HEK293T (cell line): ENCODE data around the gene KLRK1.
"Not testable (repeated sequence)": the region's sequence is repeated elsewhere in the genome, so short reads cannot be mapped to it uniquely, and the experiment has no call there.

Experiments used
- CTCF ChIA-PET: fragments of 350-600 bp; formaldehyde crosslinking; extraction: SDS; loops from one replicate; lab custom pipeline; 2021; ENCODE audit warnings: antibody characterized with exemption, inconsistent platforms; lab: Yijun Ruan, JAX
- POLR2A ChIA-PET: fragments of 350-600 bp; formaldehyde crosslinking; extraction: SDS; loops from one replicate; lab custom pipeline; 2020; ENCODE audit warnings: antibody characterized with exemption, inconsistent platforms; lab: Yijun Ruan, JAX
- DNase-seq: peaks from one replicate; pipeline ENCODE4 v3.0.0; 2012; ENCODE audit warnings: mixed read lengths; ENCODE audit errors: extremely low spot score
- ARNT ChIP-seq: fragments of 450-650 bp; IDR thresholded peaks from 2 replicates; pipeline ENCODE4 v1.6.1; 2017; ENCODE audit warnings: mild to moderate bottlenecking
- BHLHE40 ChIP-seq: fragments of 450-650 bp; IDR thresholded peaks from 2 replicates; pipeline ENCODE4 v1.6.1; 2016; ENCODE audit warnings: mild to moderate bottlenecking, moderate library complexity, borderline replicate concordance
- CTBP1 ChIP-seq: fragments of 450-650 bp; IDR thresholded peaks from 2 replicates; pipeline ENCODE4 v1.6.1; 2016; ENCODE audit warnings: borderline replicate concordance
- ELF4 ChIP-seq: fragments of 450-650 bp; IDR thresholded peaks from 2 replicates; pipeline ENCODE4 v1.6.1; 2017; ENCODE audit warnings: antibody characterized with exemption
- FOXA1 ChIP-seq: fragments of 450-650 bp; IDR thresholded peaks from 2 replicates; pipeline ENCODE4 v1.6.1; 2016; ENCODE audit warnings: mild to moderate bottlenecking
- FOXK2 ChIP-seq: fragments of 450-650 bp; IDR thresholded peaks from 2 replicates; pipeline ENCODE4 v1.6.1; 2016; ENCODE audit warnings: mild to moderate bottlenecking
- FOXM1 ChIP-seq: fragments of 450-650 bp; IDR thresholded peaks from 2 replicates; pipeline ENCODE4 v1.6.1; 2017; ENCODE audit warnings: mild to moderate bottlenecking, borderline replicate concordance
- HDGF ChIP-seq: fragments of 450-650 bp; IDR thresholded peaks from 2 replicates; pipeline ENCODE4 v1.6.1; 2017; ENCODE audit warnings: antibody characterized with exemption, borderline replicate concordance
- L3MBTL2 ChIP-seq: fragments of 450-650 bp; conservative IDR thresholded peaks from 2 replicates; pipeline ENCODE4 v1.6.1; 2016; ENCODE audit warnings: mild to moderate bottlenecking
- LEF1 ChIP-seq: fragments of 450-650 bp; IDR thresholded peaks from 2 replicates; pipeline ENCODE4 v1.6.1; 2017; ENCODE audit warnings: mild to moderate bottlenecking, borderline replicate concordance
- NFRKB ChIP-seq: fragments of 450-650 bp; IDR thresholded peaks from 2 replicates; pipeline ENCODE4 v1.6.1; 2016; ENCODE audit warnings: mild to moderate bottlenecking, moderate library complexity
- PKNOX1 ChIP-seq: fragments of 450-650 bp; IDR thresholded peaks from 2 replicates; pipeline ENCODE4 v1.6.1; 2016
- SP1 ChIP-seq: fragments of 450-650 bp; IDR thresholded peaks from 2 replicates; pipeline ENCODE4 v1.6.1; 2017
- SUZ12 ChIP-seq: fragments of 450-650 bp; IDR thresholded peaks from 2 replicates; pipeline ENCODE4 v1.6.1; 2016; ENCODE audit warnings: mild to moderate bottlenecking
- TARDBP ChIP-seq: fragments of 450-650 bp; IDR thresholded peaks from 2 replicates; pipeline ENCODE4 v1.6.1; 2016
- ZNF384 ChIP-seq: fragments of 450-650 bp; IDR thresholded peaks from 2 replicates; pipeline ENCODE4 v1.6.1; 2016

KLRK1 gene

GRCh38 chr12:10369557-10370415, 20.1 kb downstream of the KLRK1 start:
- POLR2A ChIA-PET: no interaction called here
- CTCF ChIA-PET: interaction anchor here (1.2 kb wide), 1 partner anchor 28 kb away, joined by 3 read pairs; no protein-coding TSS in a partner anchor
- no peak for DNase-seq
- no peak for TF ChIP-seq CTBP1
- no peak for TF ChIP-seq ELF4
- TF ChIP-seq BHLHE40: no peak
- TF ChIP-seq ZNF384: no peak
- no peak for TF ChIP-seq TARDBP
- no peak for TF ChIP-seq ARNT
- no peak for TF ChIP-seq NFRKB
- no peak for TF ChIP-seq FOXA1
- TF ChIP-seq HDGF: no peak
- no peak for TF ChIP-seq FOXM1
- no peak for TF ChIP-seq PKNOX1
- TF ChIP-seq SUZ12: no peak

DNA sequence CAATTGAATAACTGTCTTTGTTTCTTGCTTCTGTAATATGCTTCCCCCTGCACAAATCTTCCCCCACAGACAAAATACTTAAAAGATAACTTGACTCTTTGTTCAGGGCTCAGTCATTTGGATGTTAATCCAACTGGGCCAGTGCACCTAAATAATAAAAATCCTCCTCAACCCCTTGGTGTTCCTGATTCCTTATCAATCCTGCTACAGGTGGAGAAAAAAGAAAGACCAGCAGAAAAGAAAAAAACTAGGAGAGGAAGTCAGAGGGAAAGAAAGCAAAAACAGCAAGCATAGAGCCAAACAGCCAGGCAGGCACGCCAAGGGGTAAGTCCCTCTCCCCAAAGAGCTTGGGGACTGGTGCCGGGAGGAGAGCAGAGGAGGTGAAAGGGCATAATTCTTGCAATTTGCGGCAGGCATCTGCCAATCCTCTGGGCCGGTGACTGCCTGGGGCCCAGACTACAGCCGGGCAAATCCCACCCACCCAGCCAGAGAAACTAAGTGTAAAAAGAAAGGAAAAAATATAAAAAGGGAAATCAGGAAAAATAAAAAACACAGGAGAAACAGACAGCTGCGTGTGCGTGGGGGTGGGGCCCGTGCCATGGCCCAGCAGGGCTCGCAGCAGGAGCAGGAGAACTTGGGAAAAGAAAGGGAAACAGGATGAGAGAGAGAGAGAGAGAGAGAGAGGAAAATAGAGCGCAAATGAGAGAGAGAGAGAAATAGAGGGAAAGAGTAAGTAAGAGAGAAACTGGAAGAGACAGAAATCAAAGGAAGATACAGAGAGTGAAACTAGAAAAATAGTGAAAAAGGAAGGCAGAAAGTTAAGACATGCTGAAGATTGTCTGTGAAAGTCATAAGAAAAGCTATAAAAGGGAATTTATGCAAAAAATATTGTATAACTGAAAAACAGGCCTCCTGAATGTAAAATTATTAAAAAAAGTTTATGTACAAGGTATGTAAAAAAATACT, 21.4 kb downstream of the KLRK1 start:
- CTCF ChIA-PET: no interaction called here
- TF ChIP-seq ELF4 (no peak), L3MBTL2 (no peak), FOXK2 (no peak), SP1 (no peak), PKNOX1 (no peak), LEF1 (no peak), ZNF384 (no peak), CTBP1 (no peak), BHLHE40 (no peak), FOXA1 (no peak), TARDBP (no peak), ARNT (no peak), HDGF (no peak), SUZ12 (no peak), NFRKB (no peak), FOXM1 (no peak)

DNA sequence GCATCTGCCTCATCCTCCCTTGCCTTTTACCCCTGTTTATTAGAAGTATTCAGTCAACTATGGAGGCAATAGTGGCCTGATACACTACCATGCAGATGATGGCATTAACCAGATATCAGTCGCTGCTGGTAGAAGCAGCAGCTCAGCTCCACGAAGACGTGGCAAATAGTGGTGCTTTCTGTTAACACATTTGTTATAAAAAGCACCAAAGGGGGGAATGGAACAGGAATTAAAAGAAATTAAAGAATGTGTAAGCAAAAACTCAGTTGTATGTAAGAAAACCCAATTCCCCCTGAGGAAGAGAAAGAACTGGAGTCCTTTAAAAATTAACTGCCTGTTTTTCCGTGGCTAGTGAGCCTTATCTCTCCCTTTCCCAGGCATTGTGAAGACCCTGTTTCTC, 22.1 kb downstream of the KLRK1 start:
- CTCF ChIA-PET: interaction anchor here (0.6 to 2.4 kb wide), 3 partner anchors 167 to 406 kb away, joined by 3 to 12 read pairs (median 8); no protein-coding TSS in a partner anchor
- DNase-seq: not testable (repeated sequence)
- POLR2A ChIA-PET: interaction anchor here (1.1 kb wide), 1 partner anchor 44 kb away, joined by 3 read pairs; no protein-coding TSS in a partner anchor

More for the DNA sequence above, 21.4 kb downstream of the KLRK1 start:
- DNase-seq: no peak
- POLR2A ChIA-PET: no interaction called here

DNA sequence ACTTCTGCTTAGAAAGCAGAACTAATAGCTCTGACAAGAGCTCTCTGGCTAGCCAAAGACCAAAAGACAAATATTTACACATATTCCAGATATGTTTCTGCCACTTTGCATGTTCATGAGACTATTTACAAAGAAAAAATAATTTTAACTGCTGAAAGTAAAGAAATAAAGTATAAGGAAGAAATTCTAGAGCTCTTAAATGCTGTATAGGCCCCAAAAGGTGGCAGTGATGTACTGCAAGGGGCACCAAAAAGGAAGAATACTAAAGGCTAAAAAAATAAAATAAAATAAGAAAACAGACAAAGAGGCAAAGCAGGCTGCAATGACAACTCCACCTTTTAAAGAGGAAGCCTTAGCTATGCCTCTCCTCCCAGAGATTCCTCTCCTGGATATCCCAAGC, 23.0 kb downstream of the KLRK1 start:
- TF ChIP-seq BHLHE40 (no peak), FOXA1 (no peak), FOXM1 (no peak), TARDBP (no peak), PKNOX1 (no peak), SP1 (no peak), CTBP1 (no peak), LEF1 (no peak), NFRKB (no peak), ZNF384 (no peak), FOXK2 (no peak), ARNT (no peak), L3MBTL2 (no peak), SUZ12 (no peak), ELF4 (no peak), HDGF (no peak)
- no peak for DNase-seq
- ChIA-PET CTCF (interaction anchor here (0.6 to 2.4 kb wide), 7 partner anchors 14 to 407 kb away, joined by 3 to 12 read pairs (median 4); no protein-coding TSS in a partner anchor), POLR2A (interaction anchor here (1.1 to 1.3 kb wide), 2 partner anchors 45 to 351 kb away, joined by 3 read pairs; no protein-coding TSS in a partner anchor)

- ChIA-PET POLR2A (interaction anchor here (1.3 to 2.8 kb wide), 6 partner anchors 20 to 352 kb away, joined by 3 to 15 read pairs (median 8); partner anchors contain the start of gene GABARAPL1), CTCF (interaction anchor here (0.6 to 2.4 kb wide), 13 partner anchors 15 to 819 kb away, joined by 3 to 12 read pairs (median 3); no protein-coding TSS in a partner anchor)
- peak; percentile 30 for DNase-seq
- TF ChIP-seq BHLHE40 (no peak), L3MBTL2 (no peak), SUZ12 (no peak), FOXM1 (no peak)
Observed at GRCh38 chr12:10365696-10366405, 24.0 kb downstream of the KLRK1 start.
